Activated naive CD8-positive, alpha-beta T cell (primary cell): Measurements from ENCODE around the gene NEK7.

Experiments
- H3K27ac Mint-ChIP-seq: one replicate; pipeline ENCODE4 v1.8.0; 2021; ENCODE audit warnings: mixed read lengths
- H3K27me3 Mint-ChIP-seq: one replicate; pipeline ENCODE4 v1.8.0; 2021; ENCODE audit warnings: mixed read lengths
- H3K36me3 Mint-ChIP-seq: one replicate; pipeline ENCODE4 v1.8.0; 2021; ENCODE audit warnings: mixed read lengths
- H3K4me1 Mint-ChIP-seq: one replicate; pipeline ENCODE4 v1.8.0; 2021; ENCODE audit warnings: low read depth, mixed read lengths
- H3K4me3 Mint-ChIP-seq: one replicate; pipeline ENCODE4 v1.8.0; 2021; ENCODE audit warnings: mild to moderate bottlenecking, mixed read lengths
- H3K9me3 Mint-ChIP-seq: one replicate; pipeline ENCODE4 v1.8.0; 2021; ENCODE audit warnings: low read depth, mixed read lengths

NEK7 gene

GRCh38 chr1:198156745-198157240 lies at the start of gene NEK7:
TSS of gene NEK7 (plus strand) at chr1:198156998. CDS start at chr1:198232581, 75,583 bp downstream.
- H3K27ac Mint-ChIP-seq = peak within 1 kb of the TSS; percentile 100
- H3K27me3 Mint-ChIP-seq = no peaks in the 10 kb centered on the region
- H3K36me3 Mint-ChIP-seq = peaks cover 5% of the 10 kb centered on the region
- no peaks in the 10 kb centered on the region for H3K9me3 Mint-ChIP-seq
- H3K4me1 Mint-ChIP-seq = peaks cover 37% of the 10 kb centered on the region
- peak within 1 kb of the TSS; percentile 100 for H3K4me3 Mint-ChIP-seq

GRCh38 chr1:198107091-198107501 lies 49.7 kb upstream of the NEK7 start:
- H3K9me3 Mint-ChIP-seq = peaks cover 3% of the 10 kb centered on the region
- H3K36me3 Mint-ChIP-seq = no peaks in the 10 kb centered on the region
- H3K4me3 Mint-ChIP-seq = no peak overlapping the region
- no peaks in the 10 kb centered on the region for H3K27me3 Mint-ChIP-seq
- no peak overlapping the region for H3K27ac Mint-ChIP-seq
- H3K4me1 Mint-ChIP-seq = peaks cover 14% of the 10 kb centered on the region

- Mint-ChIP-seq H3K9me3 (peaks cover 3% of the 10 kb centered on the region), H3K27me3 (no peaks in the 10 kb centered on the region), H3K4me3 (no peak overlapping the region), H3K36me3 (no peaks in the 10 kb centered on the region), H3K4me1 (no peaks in the 10 kb centered on the region), H3K27ac (no peak overlapping the region)
Measured at GRCh38 chr1:198108636-198109370, 48.0 kb upstream of the NEK7 start.

- Mint-ChIP-seq H3K4me3 (no peak overlapping the region), H3K27me3 (no peaks in the 10 kb centered on the region), H3K27ac (no peak overlapping the region), H3K9me3 (peaks cover 3% of the 10 kb centered on the region), H3K4me1 (no peaks in the 10 kb centered on the region), H3K36me3 (no peaks in the 10 kb centered on the region)
Measured at GRCh38 chr1:198109371-198109715, 47.5 kb upstream of the NEK7 start.

GRCh38 chr1:198113342-198113750 lies 43.5 kb upstream of the NEK7 start:
- Mint-ChIP-seq H3K4me3 (no peak overlapping the region), H3K27ac (no peak overlapping the region), H3K27me3 (no peaks in the 10 kb centered on the region), H3K36me3 (no peaks in the 10 kb centered on the region), H3K4me1 (no peaks in the 10 kb centered on the region), H3K9me3 (no peaks in the 10 kb centered on the region)

- no peaks in the 10 kb centered on the region for H3K27me3 Mint-ChIP-seq
- H3K4me3 Mint-ChIP-seq = no peak overlapping the region
- H3K9me3 Mint-ChIP-seq = no peaks in the 10 kb centered on the region
- H3K36me3 Mint-ChIP-seq = no peaks in the 10 kb centered on the region
- H3K4me1 Mint-ChIP-seq = no peaks in the 10 kb centered on the region
- H3K27ac Mint-ChIP-seq = no peak overlapping the region
Measured at GRCh38 chr1:198116069-198116468, 40.7 kb upstream of the NEK7 start.

- H3K4me3 Mint-ChIP-seq = no peak overlapping the region
- no peaks in the 10 kb centered on the region for H3K27me3 Mint-ChIP-seq
- H3K36me3 Mint-ChIP-seq = no peaks in the 10 kb centered on the region
- H3K9me3 Mint-ChIP-seq = no peaks in the 10 kb centered on the region
- no peaks in the 10 kb centered on the region for H3K4me1 Mint-ChIP-seq
- H3K27ac Mint-ChIP-seq = no peak overlapping the region
Measured at GRCh38 chr1:198116469-198116868, 40.3 kb upstream of the NEK7 start.

GRCh38 chr1:198117267-198117666 lies 39.5 kb upstream of the NEK7 start:
- Mint-ChIP-seq H3K36me3 (no peaks in the 10 kb centered on the region), H3K27me3 (no peaks in the 10 kb centered on the region), H3K9me3 (no peaks in the 10 kb centered on the region), H3K4me1 (no peaks in the 10 kb centered on the region), H3K27ac (no peak overlapping the region), H3K4me3 (no peak overlapping the region)

- Mint-ChIP-seq H3K27ac (no peak overlapping the region), H3K27me3 (no peaks in the 10 kb centered on the region), H3K4me3 (no peak overlapping the region), H3K36me3 (no peaks in the 10 kb centered on the region), H3K4me1 (no peaks in the 10 kb centered on the region), H3K9me3 (no peaks in the 10 kb centered on the region)
Measured at GRCh38 chr1:198118134-198118533, 38.7 kb upstream of the NEK7 start.

- Mint-ChIP-seq H3K27me3 (no peaks in the 10 kb centered on the region), H3K4me1 (no peaks in the 10 kb centered on the region), H3K4me3 (no peak overlapping the region), H3K9me3 (no peaks in the 10 kb centered on the region), H3K27ac (no peak overlapping the region), H3K36me3 (no peaks in the 10 kb centered on the region)
Measured at GRCh38 chr1:198119906-198120305, 36.9 kb upstream of the NEK7 start.

GRCh38 chr1:198121056-198121826 lies 35.6 kb upstream of the NEK7 start:
- no peaks in the 10 kb centered on the region for H3K27me3 Mint-ChIP-seq

GRCh38 chr1:198122693-198123092 lies 34.1 kb upstream of the NEK7 start:
- no peaks in the 10 kb centered on the region for H3K27me3 Mint-ChIP-seq
- no peaks in the 10 kb centered on the region for H3K4me1 Mint-ChIP-seq
- H3K4me3 Mint-ChIP-seq = no peak overlapping the region
- no peak overlapping the region for H3K27ac Mint-ChIP-seq
- no peaks in the 10 kb centered on the region for H3K9me3 Mint-ChIP-seq
- no peaks in the 10 kb centered on the region for H3K36me3 Mint-ChIP-seq

More at GRCh38 chr1:198121056-198121826, 35.6 kb upstream of the NEK7 start:
- Mint-ChIP-seq H3K4me1 (no peaks in the 10 kb centered on the region), H3K27ac (no peak overlapping the region), H3K36me3 (no peaks in the 10 kb centered on the region), H3K4me3 (no peak overlapping the region), H3K9me3 (no peaks in the 10 kb centered on the region)

GRCh38 chr1:198123133-198123532 lies 33.7 kb upstream of the NEK7 start:
- H3K36me3 Mint-ChIP-seq = no peaks in the 10 kb centered on the region
- H3K4me3 Mint-ChIP-seq = no peak overlapping the region
- no peaks in the 10 kb centered on the region for H3K9me3 Mint-ChIP-seq
- no peaks in the 10 kb centered on the region for H3K27me3 Mint-ChIP-seq
- H3K4me1 Mint-ChIP-seq = no peaks in the 10 kb centered on the region
- H3K27ac Mint-ChIP-seq = no peak overlapping the region

GRCh38 chr1:198124673-198125072 lies 32.1 kb upstream of the NEK7 start:
- Mint-ChIP-seq H3K4me3 (no peak overlapping the region), H3K4me1 (no peaks in the 10 kb centered on the region), H3K27me3 (no peaks in the 10 kb centered on the region), H3K27ac (no peak overlapping the region), H3K36me3 (no peaks in the 10 kb centered on the region), H3K9me3 (no peaks in the 10 kb centered on the region)

- no peaks in the 10 kb centered on the region for H3K9me3 Mint-ChIP-seq
- H3K36me3 Mint-ChIP-seq = no peaks in the 10 kb centered on the region
- H3K27ac Mint-ChIP-seq = no peak overlapping the region
- no peak overlapping the region for H3K4me3 Mint-ChIP-seq
- H3K27me3 Mint-ChIP-seq = no peaks in the 10 kb centered on the region
- no peaks in the 10 kb centered on the region for H3K4me1 Mint-ChIP-seq
Measured at GRCh38 chr1:198125995-198126735, 30.6 kb upstream of the NEK7 start.
